Uterus (tissue), 4 donors: ENCODE results near the gene NAA40. TPM values are rescaled to one million over a fixed set of nuclear protein-coding genes. Genes with fewer than 3 reads are reported as not detected.

ENCODE experiments used
- DNase-seq, 2 donors: peaks; one replicate each; pipeline ENCODE4 v3.0.0-alpha.2; 2019 to 2020
- H3K27ac ChIP-seq, 2 donors: fragments of 200-600 bp; sonication (generic); 1 replicate in 1 of 2; 2 replicates in 1 of 2; pipeline ENCODE4 v1.5.1; 2016 to 2018
- H3K27me3 ChIP-seq, 2 donors: fragments of 200-600 bp; sonication (generic); one replicate each; pipeline ENCODE4 v1.5.1; 2018 to 2019; ENCODE audit warnings: control low read depth in 1 of 2
- H3K36me3 ChIP-seq, 2 donors: fragments of 200-600 bp; sonication (generic); one replicate each; pipeline ENCODE4 v1.5.1; 2019; ENCODE audit warnings: control low read depth in 1 of 2
- H3K4me1 ChIP-seq, 2 donors: fragments of 200-600 bp; sonication (generic); one replicate each; pipeline ENCODE4 v1.5.1; 2018 to 2019; ENCODE audit warnings: control low read depth in 1 of 2
- H3K4me3 ChIP-seq, 2 donors: fragments of 200-600 bp; sonication (generic); 1 replicate in 1 of 2; 2 replicates in 1 of 2; pipeline ENCODE4 v1.5.1; 2018 to 2019; ENCODE audit warnings: mild to moderate bottlenecking in 1 of 2
- H3K9me3 ChIP-seq, 2 donors: fragments of 200-600 bp; sonication (generic); one replicate each; pipeline ENCODE4 v1.5.1; 2019; ENCODE audit warnings: control low read depth in 1 of 2
- POLR2A ChIP-seq, 2 donors: fragments of 450-650 bp; IDR thresholded peaks; one replicate each; pipeline ENCODE4 v1.6.1; 2016; ENCODE audit warnings: antibody characterized with exemption in 2 of 2, mild to moderate bottlenecking in 1 of 2, moderate library complexity in 1 of 2
- intact Hi-C: fragments of 100-400 bp; cut with DNase I; formaldehyde crosslinking; loops from one replicate; pipeline ENCODE4 v1.15.1; 2023; ENCODE audit warnings: low total_unique reads
- total RNA-seq, 4 donors: library from RNA; depleted of rRNA in 3 of 4; stranded (reverse); fragments of >200 nt in 3 of 4; gene quantifications; one replicate each; pipeline versions ENCODE4 v1.1.0 to v1.2.4, GENCODE V29; 2014 to 2023
- TF ChIP-seq, protein P1 (sequence below), 4 experiments: fragments of 200-600 bp in 2 of 4; fragments of 450-650 bp in 2 of 4; sonication (generic) in 2 of 4; IDR thresholded peaks; one replicate each; pipeline ENCODE4 v1.5.1; 2016 to 2019; ENCODE audit warnings: antibody characterized with exemption in 4 of 4, mild to moderate bottlenecking in 2 of 4, moderate library complexity in 1 of 4
- donor health status: DM: yes; HTN: yes; CAD: no.

Gene NAA40
- total RNA-seq, 4 donors from 2014 or later = 2.1 to 17.8 (median 9.2) TPM

DNA sequence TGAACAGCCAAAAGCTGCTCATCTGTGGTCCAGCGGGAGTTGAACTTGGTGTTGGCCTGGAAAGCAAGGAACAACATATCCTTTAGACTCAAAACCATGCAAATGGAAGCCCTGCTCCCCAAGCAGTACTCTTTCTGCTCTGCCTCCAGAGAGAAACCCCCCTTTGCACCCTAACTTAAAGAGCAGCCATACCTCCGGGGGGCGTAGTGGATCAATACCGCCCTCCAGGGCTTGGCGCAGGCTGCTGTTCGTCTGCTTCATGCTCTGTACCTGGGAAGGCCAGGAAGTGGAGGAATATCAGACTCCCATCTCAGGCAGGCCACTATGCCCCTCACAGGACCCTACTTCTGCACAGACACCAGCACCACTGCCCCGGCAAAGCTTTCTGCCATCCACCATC lies 26.1 kb upstream of the NAA40 start:
- Histone ChIP-seq H3K4me3 (no peak overlapping the region), H3K27me3 (no peaks in the 10 kb centered on the region), H3K9me3 (no peaks in the 10 kb centered on the region), H3K36me3 (no peaks in the 10 kb centered on the region), H3K4me1 (peaks cover 5 to 35% of the 10 kb centered on the region in 2 donors), H3K27ac (no peak overlapping the region)
- TF ChIP-seq, protein P1, sequence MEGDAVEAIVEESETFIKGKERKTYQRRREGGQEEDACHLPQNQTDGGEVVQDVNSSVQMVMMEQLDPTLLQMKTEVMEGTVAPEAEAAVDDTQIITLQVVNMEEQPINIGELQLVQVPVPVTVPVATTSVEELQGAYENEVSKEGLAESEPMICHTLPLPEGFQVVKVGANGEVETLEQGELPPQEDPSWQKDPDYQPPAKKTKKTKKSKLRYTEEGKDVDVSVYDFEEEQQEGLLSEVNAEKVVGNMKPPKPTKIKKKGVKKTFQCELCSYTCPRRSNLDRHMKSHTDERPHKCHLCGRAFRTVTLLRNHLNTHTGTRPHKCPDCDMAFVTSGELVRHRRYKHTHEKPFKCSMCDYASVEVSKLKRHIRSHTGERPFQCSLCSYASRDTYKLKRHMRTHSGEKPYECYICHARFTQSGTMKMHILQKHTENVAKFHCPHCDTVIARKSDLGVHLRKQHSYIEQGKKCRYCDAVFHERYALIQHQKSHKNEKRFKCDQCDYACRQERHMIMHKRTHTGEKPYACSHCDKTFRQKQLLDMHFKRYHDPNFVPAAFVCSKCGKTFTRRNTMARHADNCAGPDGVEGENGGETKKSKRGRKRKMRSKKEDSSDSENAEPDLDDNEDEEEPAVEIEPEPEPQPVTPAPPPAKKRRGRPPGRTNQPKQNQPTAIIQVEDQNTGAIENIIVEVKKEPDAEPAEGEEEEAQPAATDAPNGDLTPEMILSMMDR (IDR thresholded peaks at IDR 0.05) = no peak
- TF ChIP-seq POLR2A (IDR thresholded peaks at IDR 0.05) = no peak
- DNase-seq = no peak
- intact Hi-C loops = no loop called here

DNA sequence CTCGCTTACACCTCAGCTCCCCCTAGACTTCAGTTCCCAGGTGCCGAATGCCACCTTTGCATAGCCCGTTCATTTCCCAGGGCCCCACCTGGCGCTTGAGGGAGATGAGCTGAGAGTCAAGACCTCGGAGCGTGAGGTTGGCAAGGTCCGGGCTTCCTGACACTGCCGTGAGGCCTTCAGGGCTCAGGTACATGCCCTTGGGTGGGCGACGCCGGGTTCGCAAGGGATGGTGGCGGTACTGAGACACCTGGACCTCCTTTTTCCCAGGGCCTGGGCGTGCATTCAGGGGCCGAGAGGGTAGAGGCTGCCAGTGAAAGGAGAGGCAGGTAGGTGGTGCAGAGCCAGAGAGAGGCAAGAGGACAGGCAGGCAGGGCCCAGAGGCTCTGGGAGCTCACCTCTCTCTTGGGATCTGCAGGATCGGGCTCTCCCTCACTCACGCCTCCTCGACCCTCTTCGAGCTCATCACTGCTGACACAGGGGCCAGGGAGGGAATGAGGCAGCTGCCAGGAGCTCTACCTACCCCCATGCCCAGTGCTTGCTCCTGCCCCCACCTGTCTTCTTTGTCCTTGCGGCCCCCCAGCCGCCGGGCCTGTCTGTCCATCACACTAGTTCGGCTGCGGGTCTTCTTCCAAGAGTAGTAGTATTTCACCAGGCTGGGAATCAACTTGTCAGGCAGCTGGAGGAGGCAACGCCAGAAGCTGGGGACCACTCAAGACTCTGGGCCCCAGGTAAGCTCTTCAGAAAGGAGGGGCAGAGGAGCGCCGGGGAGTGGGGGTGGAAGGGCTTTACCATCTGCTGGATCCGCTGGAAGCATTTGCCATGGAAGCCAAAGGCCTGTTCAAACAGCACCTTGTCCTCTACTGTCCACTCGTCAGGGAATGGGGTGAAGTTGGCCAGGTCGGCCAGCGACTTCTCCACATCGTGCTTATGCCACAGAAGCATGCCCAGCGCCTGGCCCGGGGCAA lies 24.7 kb upstream of the NAA40 start:
- Histone ChIP-seq H3K4me1 (peaks cover 0 to 27% of the 10 kb centered on the region in 2 donors), H3K27ac (no peak overlapping the region), H3K4me3 (no peak overlapping the region), H3K27me3 (no peaks in the 10 kb centered on the region), H3K36me3 (no peaks in the 10 kb centered on the region), H3K9me3 (no peaks in the 10 kb centered on the region)
- no peak for DNase-seq
- intact Hi-C loops = no loop called here
- no peak for TF ChIP-seq POLR2A (IDR thresholded peaks at IDR 0.05)
- TF ChIP-seq, protein P1 (IDR thresholded peaks at IDR 0.05) = no peak

DNA sequence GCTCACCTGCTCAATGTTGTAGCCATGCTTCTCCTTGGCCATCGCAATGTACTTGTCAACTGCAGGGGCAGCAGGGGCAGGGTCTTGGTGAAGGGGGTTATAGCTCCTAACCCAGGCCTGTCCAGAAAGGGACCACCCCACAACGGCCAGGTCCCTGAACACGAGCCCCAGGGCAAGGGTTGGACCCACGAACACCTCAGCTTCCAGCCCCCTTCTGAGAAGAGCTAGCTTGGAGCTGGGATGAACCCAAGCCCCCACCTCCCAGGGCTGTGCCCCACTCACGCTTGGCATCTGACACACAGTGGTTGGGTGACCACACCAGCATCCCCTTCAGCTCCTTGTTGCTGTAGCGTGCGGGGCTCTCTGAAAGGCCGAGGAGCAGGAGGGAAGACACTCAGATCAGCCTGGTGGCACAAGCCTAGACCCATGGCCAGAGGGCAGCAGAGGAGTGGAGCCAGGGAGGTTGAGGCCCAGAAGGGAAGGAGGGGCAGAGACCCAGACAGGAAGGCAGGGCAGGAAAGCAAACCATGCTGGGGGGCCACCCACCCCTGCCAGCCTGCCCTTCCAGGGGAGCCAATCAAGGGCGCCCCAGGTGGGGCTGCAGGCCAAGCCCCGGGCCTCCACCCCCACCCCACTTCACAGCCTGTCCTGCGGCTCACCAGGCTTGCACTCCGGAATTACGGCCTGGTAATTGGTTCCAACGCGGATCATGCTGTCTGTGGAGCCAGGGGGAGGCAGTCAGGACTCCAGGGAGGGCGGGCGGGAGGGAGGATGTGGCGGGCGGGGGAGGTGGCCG lies 23.7 kb upstream of the NAA40 start:
- no peaks in the 10 kb centered on the region for H3K36me3 ChIP-seq
- H3K4me3 ChIP-seq = no peak overlapping the region
- peaks cover 0 to 30% of the 10 kb centered on the region in 2 donors for H3K4me1 ChIP-seq
- no peak for DNase-seq
- TF ChIP-seq POLR2A (IDR thresholded peaks at IDR 0.05) = no peak
- TF ChIP-seq, protein P1 (IDR thresholded peaks at IDR 0.05) = no peak
- no peaks in the 10 kb centered on the region for H3K27me3 ChIP-seq
- intact Hi-C loops = no loop called here
- no peak overlapping the region for H3K27ac ChIP-seq
- H3K9me3 ChIP-seq = no peaks in the 10 kb centered on the region

DNA sequence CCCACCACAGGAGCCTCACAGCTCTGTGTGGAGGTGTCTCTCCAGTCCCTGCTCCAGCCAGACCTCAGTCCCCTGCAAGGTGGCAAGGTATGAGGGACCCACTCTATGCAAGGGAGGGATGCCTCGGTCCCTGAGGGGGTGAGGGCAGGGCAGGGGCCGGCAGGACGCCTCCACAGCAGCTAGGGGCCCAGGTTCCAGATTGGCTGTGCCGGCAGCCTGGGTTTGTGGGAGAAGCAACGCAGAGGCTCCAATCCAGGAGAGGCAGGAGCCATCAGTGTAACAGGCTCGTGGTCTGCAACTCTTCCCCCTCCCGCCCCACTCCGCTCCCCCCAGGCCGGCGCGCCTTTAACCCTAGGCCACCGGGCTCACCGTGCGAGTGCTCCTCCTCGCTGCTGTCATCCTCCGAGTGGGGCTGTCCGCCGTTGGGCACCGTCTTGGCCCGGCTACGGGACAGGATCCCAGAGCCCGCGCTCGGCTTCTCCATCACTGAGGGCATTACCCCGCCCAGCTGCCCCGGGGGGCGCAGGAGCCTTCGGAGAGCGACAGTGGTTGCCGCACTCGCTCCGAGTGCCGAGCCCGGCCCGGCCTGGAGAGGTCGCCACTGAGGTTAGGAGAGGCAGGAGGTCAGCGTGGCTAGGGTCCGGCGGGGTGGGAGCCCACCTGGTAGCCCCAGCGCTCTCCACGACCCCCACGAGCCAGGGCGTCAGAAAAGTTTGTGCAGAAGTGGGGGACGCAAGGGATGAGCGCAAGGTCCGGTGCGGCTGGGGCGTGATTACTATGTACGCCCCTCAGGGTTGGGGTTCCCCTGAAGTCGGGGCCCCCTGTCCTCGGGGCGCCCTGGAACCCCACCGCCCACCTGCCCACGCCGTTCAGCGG lies 22.6 kb upstream of the NAA40 start:
- no peaks in the 10 kb centered on the region for H3K9me3 ChIP-seq
- H3K4me1 ChIP-seq = peaks cover 0 to 34% of the 10 kb centered on the region in 2 donors
- H3K27ac ChIP-seq = peak overlapping the region; percentile 21 to 76
- H3K4me3 ChIP-seq = peak overlapping the region; percentile 33 to 38
- no peaks in the 10 kb centered on the region for H3K36me3 ChIP-seq
- intact Hi-C loops = no loop called here
- no peaks in the 10 kb centered on the region for H3K27me3 ChIP-seq
- no peak for TF ChIP-seq POLR2A (IDR thresholded peaks at IDR 0.05)
- TF ChIP-seq, protein P1 (IDR thresholded peaks at IDR 0.05) = peak in 3 of 4 experiments; percentile 23 to 44 (median 44)
- peak in 1 of 2 donors; percentile 57 for DNase-seq
